Esophagus squamous epithelium (tissue), 4 donors: ENCODE results near the gene GNAI1.

Experiments used
- POLR2A ChIP-seq, 4 donors: fragments of 450-650 bp; IDR thresholded peaks; one replicate each; pipeline ENCODE4 v1.6.1; 2017; ENCODE audit warnings: antibody characterized with exemption in 4 of 4, mild to moderate bottlenecking in 4 of 4, moderate library complexity in 3 of 4
- TF ChIP-seq, protein P1 (sequence below), 6 experiments: fragments of 450-650 bp in 4 of 6; fragments of 200-600 bp in 2 of 6; sonication (generic) in 2 of 6; IDR thresholded peaks; one replicate each; pipeline ENCODE4 v1.5.1; 2016 to 2019; ENCODE audit warnings: antibody characterized with exemption in 6 of 6, mild to moderate bottlenecking in 4 of 6, moderate library complexity in 4 of 6

DNA sequence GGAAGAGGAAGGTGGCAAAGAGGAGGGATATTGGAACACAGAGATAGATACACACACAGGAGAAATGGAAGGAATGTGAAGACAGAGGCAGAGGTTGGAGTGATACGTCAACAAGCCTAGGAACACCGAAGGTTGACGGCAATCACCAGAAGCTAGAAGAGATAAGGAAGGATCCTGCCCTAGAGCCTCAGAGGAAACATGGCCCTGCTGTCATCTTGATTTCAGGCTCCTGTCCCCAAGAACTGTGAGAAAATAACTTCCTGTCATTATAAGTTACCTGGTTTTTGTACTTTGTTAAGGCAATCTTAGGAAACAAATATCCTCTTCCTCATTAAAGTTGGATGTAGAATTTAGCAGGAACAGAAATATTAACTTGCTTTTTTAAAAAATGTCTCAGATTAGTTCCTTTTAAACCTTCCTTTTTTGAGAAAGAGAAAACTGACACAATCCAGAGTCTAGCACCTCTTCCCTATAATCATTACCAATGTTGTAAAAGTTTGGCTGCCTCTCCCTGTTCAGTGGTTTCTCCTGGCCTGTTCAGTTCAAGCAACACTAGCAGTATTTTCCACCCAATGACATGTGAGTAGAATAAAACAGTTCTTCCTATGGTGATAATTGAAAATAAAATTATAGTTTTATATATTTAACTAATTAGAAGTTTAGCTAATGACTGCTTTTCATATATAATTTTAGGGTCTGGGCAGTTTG, 28.8 kb upstream of the GNAI1 start:
- TF ChIP-seq, protein P1, sequence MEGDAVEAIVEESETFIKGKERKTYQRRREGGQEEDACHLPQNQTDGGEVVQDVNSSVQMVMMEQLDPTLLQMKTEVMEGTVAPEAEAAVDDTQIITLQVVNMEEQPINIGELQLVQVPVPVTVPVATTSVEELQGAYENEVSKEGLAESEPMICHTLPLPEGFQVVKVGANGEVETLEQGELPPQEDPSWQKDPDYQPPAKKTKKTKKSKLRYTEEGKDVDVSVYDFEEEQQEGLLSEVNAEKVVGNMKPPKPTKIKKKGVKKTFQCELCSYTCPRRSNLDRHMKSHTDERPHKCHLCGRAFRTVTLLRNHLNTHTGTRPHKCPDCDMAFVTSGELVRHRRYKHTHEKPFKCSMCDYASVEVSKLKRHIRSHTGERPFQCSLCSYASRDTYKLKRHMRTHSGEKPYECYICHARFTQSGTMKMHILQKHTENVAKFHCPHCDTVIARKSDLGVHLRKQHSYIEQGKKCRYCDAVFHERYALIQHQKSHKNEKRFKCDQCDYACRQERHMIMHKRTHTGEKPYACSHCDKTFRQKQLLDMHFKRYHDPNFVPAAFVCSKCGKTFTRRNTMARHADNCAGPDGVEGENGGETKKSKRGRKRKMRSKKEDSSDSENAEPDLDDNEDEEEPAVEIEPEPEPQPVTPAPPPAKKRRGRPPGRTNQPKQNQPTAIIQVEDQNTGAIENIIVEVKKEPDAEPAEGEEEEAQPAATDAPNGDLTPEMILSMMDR (IDR thresholded peaks at IDR 0.05), result no peak
- TF ChIP-seq POLR2A (IDR thresholded peaks at IDR 0.05), result no peak
